Measurements from ENCODE around the gene CD99.

CD99 gene

GRCh38 chrX:2665387-2666304 lies 25.4 kb upstream of the CD99 start:
- no peaks in the 10 kb centered on the region for H3K36me3 ChIP-seq (ENCODE audit: control insufficient read depth in 2 of 2, insufficient read depth in 1 of 2, low read length in 2 of 2)
- H3K27ac ChIP-seq (ENCODE audit: extremely low read depth, low read depth, low read length) = no peak overlapping the region
- no peak overlapping the region for H3K4me3 ChIP-seq (ENCODE audit: low read depth, low read length)
- POLR2A ChIA-PET = no interaction called here
- H3K4me1 ChIP-seq (ENCODE audit: control insufficient read depth, insufficient read depth, low read length) = no peaks in the 10 kb centered on the region
- TF ChIP-seq ZNF398 (tag by site-specific recombination; IDR thresholded peaks at IDR 0.05) (no peak), ZSCAN16 (tag by site-specific recombination; IDR thresholded peaks at IDR 0.05) (no peak), KLF7 (tag by site-specific recombination; IDR thresholded peaks at IDR 0.05; ENCODE audit: borderline replicate concordance) (no peak), ZFP37 (tag by site-specific recombination; IDR thresholded peaks at IDR 0.05) (no peak), ZNF529 (tag by site-specific recombination; IDR thresholded peaks at IDR 0.05; ENCODE audit: insufficient replicate concordance) (no peak), MYNN (tag by site-specific recombination; IDR thresholded peaks at IDR 0.05; ENCODE audit: borderline replicate concordance) (no peak)
- TF ChIP-seq, protein P1, sequence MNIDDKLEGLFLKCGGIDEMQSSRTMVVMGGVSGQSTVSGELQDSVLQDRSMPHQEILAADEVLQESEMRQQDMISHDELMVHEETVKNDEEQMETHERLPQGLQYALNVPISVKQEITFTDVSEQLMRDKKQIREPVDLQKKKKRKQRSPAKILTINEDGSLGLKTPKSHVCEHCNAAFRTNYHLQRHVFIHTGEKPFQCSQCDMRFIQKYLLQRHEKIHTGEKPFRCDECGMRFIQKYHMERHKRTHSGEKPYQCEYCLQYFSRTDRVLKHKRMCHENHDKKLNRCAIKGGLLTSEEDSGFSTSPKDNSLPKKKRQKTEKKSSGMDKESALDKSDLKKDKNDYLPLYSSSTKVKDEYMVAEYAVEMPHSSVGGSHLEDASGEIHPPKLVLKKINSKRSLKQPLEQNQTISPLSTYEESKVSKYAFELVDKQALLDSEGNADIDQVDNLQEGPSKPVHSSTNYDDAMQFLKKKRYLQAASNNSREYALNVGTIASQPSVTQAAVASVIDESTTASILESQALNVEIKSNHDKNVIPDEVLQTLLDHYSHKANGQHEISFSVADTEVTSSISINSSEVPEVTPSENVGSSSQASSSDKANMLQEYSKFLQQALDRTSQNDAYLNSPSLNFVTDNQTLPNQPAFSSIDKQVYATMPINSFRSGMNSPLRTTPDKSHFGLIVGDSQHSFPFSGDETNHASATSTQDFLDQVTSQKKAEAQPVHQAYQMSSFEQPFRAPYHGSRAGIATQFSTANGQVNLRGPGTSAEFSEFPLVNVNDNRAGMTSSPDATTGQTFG (tag by site-specific recombination; IDR thresholded peaks at IDR 0.05; ENCODE audit: borderline replicate concordance) = no peak
- CTCF ChIA-PET = no interaction called here
- H3K9me3 ChIP-seq (ENCODE audit: control insufficient read depth, insufficient read depth, low read depth, low read length) = no peaks in the 10 kb centered on the region

- Histone ChIP-seq H3K4me1 (ENCODE audit: control insufficient read depth, insufficient read depth, low read length) (no peaks in the 10 kb centered on the region), H3K9me3 (ENCODE audit: control insufficient read depth, insufficient read depth, low read depth, low read length) (no peaks in the 10 kb centered on the region), H3K4me3 (ENCODE audit: low read depth, low read length) (no peak overlapping the region), H3K36me3 (ENCODE audit: control insufficient read depth in 2 of 2, insufficient read depth in 1 of 2, low read length in 2 of 2) (no peaks in the 10 kb centered on the region), H3K27ac (ENCODE audit: extremely low read depth, low read depth, low read length) (no peak overlapping the region)
- POLR2A ChIA-PET = no interaction called here
- TF ChIP-seq ZNF302 (tag by site-specific recombination; IDR thresholded peaks at IDR 0.05; ENCODE audit: low read depth) = no peak
- CTCF ChIA-PET = no interaction called here
Observed at GRCh38 chrX:2666491-2666890, 24.6 kb upstream of the CD99 start.

DNA sequence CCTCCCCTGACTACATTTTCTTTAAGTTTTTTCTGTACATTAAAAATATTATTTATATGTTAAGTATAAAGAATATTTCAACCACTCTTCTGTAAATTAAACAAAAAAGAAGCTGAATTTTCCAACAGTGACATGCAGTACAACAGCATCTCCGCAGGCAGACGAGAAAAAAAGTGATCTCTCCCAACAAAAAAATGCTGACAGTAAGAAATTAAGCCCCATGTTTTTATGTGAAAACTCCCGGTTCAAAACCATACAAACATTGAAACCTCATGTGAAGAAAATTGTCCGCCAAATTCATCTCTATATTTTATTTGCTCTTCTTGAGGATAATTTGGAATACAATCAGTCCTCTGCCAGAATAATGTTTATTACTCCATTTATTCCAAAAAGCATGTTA lies 20.1 kb upstream of the CD99 start:
- POLR2A ChIA-PET = no interaction called here
- Histone ChIP-seq H3K9me3 (ENCODE audit: control insufficient read depth, insufficient read depth, low read depth, low read length) (no peaks in the 10 kb centered on the region), H3K4me1 (ENCODE audit: control insufficient read depth, insufficient read depth, low read length) (no peaks in the 10 kb centered on the region), H3K36me3 (ENCODE audit: control insufficient read depth in 2 of 2, insufficient read depth in 1 of 2, low read length in 2 of 2) (no peaks in the 10 kb centered on the region), H3K27ac (ENCODE audit: extremely low read depth, low read depth, low read length) (no peak overlapping the region), H3K4me3 (ENCODE audit: low read depth, low read length) (no peak overlapping the region)
- CTCF ChIA-PET = no interaction called here
- TF ChIP-seq ZNF350 (tag by site-specific recombination; IDR thresholded peaks at IDR 0.05) = no peak
- no peak for TF ChIP-seq ZNF704 (tag by site-specific recombination; IDR thresholded peaks at IDR 0.05)
- TF ChIP-seq, protein P2, sequence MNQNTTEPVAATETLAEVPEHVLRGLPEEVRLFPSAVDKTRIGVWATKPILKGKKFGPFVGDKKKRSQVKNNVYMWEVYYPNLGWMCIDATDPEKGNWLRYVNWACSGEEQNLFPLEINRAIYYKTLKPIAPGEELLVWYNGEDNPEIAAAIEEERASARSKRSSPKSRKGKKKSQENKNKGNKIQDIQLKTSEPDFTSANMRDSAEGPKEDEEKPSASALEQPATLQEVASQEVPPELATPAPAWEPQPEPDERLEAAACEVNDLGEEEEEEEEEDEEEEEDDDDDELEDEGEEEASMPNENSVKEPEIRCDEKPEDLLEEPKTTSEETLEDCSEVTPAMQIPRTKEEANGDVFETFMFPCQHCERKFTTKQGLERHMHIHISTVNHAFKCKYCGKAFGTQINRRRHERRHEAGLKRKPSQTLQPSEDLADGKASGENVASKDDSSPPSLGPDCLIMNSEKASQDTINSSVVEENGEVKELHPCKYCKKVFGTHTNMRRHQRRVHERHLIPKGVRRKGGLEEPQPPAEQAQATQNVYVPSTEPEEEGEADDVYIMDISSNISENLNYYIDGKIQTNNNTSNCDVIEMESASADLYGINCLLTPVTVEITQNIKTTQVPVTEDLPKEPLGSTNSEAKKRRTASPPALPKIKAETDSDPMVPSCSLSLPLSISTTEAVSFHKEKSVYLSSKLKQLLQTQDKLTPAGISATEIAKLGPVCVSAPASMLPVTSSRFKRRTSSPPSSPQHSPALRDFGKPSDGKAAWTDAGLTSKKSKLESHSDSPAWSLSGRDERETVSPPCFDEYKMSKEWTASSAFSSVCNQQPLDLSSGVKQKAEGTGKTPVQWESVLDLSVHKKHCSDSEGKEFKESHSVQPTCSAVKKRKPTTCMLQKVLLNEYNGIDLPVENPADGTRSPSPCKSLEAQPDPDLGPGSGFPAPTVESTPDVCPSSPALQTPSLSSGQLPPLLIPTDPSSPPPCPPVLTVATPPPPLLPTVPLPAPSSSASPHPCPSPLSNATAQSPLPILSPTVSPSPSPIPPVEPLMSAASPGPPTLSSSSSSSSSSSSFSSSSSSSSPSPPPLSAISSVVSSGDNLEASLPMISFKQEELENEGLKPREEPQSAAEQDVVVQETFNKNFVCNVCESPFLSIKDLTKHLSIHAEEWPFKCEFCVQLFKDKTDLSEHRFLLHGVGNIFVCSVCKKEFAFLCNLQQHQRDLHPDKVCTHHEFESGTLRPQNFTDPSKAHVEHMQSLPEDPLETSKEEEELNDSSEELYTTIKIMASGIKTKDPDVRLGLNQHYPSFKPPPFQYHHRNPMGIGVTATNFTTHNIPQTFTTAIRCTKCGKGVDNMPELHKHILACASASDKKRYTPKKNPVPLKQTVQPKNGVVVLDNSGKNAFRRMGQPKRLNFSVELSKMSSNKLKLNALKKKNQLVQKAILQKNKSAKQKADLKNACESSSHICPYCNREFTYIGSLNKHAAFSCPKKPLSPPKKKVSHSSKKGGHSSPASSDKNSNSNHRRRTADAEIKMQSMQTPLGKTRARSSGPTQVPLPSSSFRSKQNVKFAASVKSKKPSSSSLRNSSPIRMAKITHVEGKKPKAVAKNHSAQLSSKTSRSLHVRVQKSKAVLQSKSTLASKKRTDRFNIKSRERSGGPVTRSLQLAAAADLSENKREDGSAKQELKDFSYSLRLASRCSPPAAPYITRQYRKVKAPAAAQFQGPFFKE (tag by site-specific recombination; IDR thresholded peaks at IDR 0.05; ENCODE audit: borderline replicate concordance) = no peak
- TF ChIP-seq ZNF473 (tag by site-specific recombination; IDR thresholded peaks at IDR 0.05) = no peak
- no peak for TF ChIP-seq KLF7 (tag by site-specific recombination; IDR thresholded peaks at IDR 0.05; ENCODE audit: borderline replicate concordance)
- TF ChIP-seq, protein P3, sequence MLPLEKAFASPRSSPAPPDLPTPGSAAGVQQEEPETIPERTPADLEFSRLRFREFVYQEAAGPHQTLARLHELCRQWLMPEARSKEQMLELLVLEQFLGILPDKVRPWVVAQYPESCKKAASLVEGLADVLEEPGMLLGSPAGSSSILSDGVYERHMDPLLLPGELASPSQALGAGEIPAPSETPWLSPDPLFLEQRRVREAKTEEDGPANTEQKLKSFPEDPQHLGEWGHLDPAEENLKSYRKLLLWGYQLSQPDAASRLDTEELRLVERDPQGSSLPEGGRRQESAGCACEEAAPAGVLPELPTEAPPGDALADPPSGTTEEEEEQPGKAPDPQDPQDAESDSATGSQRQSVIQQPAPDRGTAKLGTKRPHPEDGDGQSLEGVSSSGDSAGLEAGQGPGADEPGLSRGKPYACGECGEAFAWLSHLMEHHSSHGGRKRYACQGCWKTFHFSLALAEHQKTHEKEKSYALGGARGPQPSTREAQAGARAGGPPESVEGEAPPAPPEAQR (tag by site-specific recombination; IDR thresholded peaks at IDR 0.05) = no peak
- no peak for TF ChIP-seq ZNF37A (tag by site-specific recombination; IDR thresholded peaks at IDR 0.05)
- no peak for TF ChIP-seq ZNF585B (tag by site-specific recombination; IDR thresholded peaks at IDR 0.05)
- no peak for TF ChIP-seq ZSCAN23 (tag by site-specific recombination; IDR thresholded peaks at IDR 0.05)
- TF ChIP-seq KLF9 (tag by site-specific recombination; IDR thresholded peaks at IDR 0.05; ENCODE audit: low read depth) = no peak
